NCI-H1694 treated with DMSO at 0.1 percent for 48 hours (cell line): ENCODE measurements around the gene RXFP1.

Experiments used
- DNase-seq: peaks from one replicate; lab custom pipeline; 2025; lab: John Stamatoyannopoulos, UW

Gene RXFP1

GRCh38 chr4:158543191-158543590 is 21.5 kb downstream of the RXFP1 start:
- DNase-seq, result no peak

GRCh38 chr4:158544141-158544540 is 22.5 kb downstream of the RXFP1 start:
- DNase-seq, result no peak

GRCh38 chr4:158553364-158553763 is 31.7 kb downstream of the RXFP1 start:
- DNase-seq, result no peak

GRCh38 chr4:158560284-158560683 is 38.6 kb downstream of the RXFP1 start:
- DNase-seq, result no peak

GRCh38 chr4:158566860-158567259 is 45.2 kb downstream of the RXFP1 start:
- DNase-seq, result no peak

- no peak for DNase-seq
Observed at GRCh38 chr4:158571736-158572135, 50.1 kb downstream of the RXFP1 start.

GRCh38 chr4:158572608-158573007 is 50.9 kb downstream of the RXFP1 start:
- no peak for DNase-seq

- DNase-seq, result no peak
Observed at GRCh38 chr4:158578476-158578875, 56.8 kb downstream of the RXFP1 start.

- no peak for DNase-seq
Observed at GRCh38 chr4:158580064-158580463, 58.4 kb downstream of the RXFP1 start.

- no peak for DNase-seq
Observed at GRCh38 chr4:158581161-158581560, 59.5 kb downstream of the RXFP1 start.

GRCh38 chr4:158586881-158587280 is 65.2 kb downstream of the RXFP1 start:
- DNase-seq, result no peak

GRCh38 chr4:158588285-158588684 is 66.6 kb downstream of the RXFP1 start:
- DNase-seq, result peak; percentile 63

GRCh38 chr4:158588777-158589176 is 67.1 kb downstream of the RXFP1 start:
- DNase-seq, result no peak

GRCh38 chr4:158590306-158590705 is 68.6 kb downstream of the RXFP1 start:
- no peak for DNase-seq

GRCh38 chr4:158590824-158591223 is 69.1 kb downstream of the RXFP1 start:
- no peak for DNase-seq

GRCh38 chr4:158597879-158598596 is 76.4 kb downstream of the RXFP1 start:
- no peak for DNase-seq

GRCh38 chr4:158599150-158599549 is 77.5 kb downstream of the RXFP1 start:
- no peak for DNase-seq

- no peak for DNase-seq
Observed at GRCh38 chr4:158599765-158600498, 78.2 kb downstream of the RXFP1 start.

- DNase-seq, result no peak
Observed at GRCh38 chr4:158604369-158604768, 82.7 kb downstream of the RXFP1 start.

- DNase-seq, result no peak
Observed at GRCh38 chr4:158605393-158605792, 83.7 kb downstream of the RXFP1 start.

- no peak for DNase-seq
Observed at GRCh38 chr4:158606969-158607368, 85.3 kb downstream of the RXFP1 start.

GRCh38 chr4:158609116-158609515 is 87.4 kb downstream of the RXFP1 start:
- no peak for DNase-seq

- DNase-seq, result no peak
Observed at GRCh38 chr4:158610790-158611189, 89.1 kb downstream of the RXFP1 start.

GRCh38 chr4:158613046-158613445 is 91.4 kb downstream of the RXFP1 start:
- no peak for DNase-seq
